NOMO-1 treated with DMSO at 0.1 percent for 48 hours (cell line): ENCODE results near the gene PPM1B.
"Not testable (repeated sequence)": the region's sequence is repeated elsewhere in the genome, so short reads cannot be mapped to it uniquely, and the experiment has no call there.

ENCODE experiments used
- DNase-seq: peaks from one replicate; lab custom pipeline; 2025; ENCODE audit not compliant: unreplicated experiment; lab: John Stamatoyannopoulos, UW

Gene PPM1B

DNA sequence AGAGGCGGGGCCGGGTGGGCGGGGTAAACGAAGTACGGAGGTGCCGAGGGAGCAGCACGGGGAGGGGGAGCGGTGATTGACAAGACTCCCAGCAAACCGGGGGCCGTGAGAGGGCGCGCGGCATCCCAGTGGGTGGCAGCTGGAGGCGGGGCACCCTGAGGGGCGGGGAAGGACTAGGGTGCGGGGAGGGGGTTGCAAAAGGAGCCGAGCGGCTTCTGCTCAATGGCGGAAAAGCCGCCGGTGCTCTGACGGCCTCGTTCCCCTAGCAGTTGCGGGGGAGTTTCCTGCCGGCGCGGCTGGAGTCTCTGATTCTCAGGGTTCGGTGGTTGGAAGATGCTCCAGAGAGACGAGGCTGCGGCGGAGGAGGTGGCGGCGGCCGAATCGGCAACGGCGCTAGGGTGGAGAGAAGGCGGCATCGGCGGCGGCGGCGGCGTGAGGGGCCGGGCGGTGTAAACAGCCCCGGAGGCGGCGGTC lies at the start of gene PPM1B:
PPM1B (plus strand) TSS at position 195 of the 474 bp plus-strand sequence. CDS start 32,325 bp downstream, outside the sequence.
- peak; percentile 100 for DNase-seq

DNA sequence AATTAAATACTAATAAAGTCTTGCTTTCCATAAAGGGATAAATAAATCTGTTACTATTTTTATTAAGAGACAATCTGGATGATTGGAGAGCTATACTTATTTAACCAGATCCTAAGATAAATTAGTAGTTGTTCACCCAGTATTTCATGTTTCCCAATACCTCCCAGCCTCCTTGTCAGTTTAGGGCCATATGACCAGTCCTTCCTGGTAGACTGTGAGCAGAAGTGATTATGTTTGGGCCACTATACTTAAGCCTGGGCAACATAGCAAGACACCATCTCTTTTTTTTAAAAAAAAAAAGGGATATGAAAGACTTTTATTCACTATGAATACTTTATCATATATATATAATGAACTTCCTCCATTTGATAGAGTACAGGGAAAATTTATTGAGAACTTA lies 48.8 kb upstream of the PPM1B start:
- DNase-seq, result peak; percentile 34

DNA sequence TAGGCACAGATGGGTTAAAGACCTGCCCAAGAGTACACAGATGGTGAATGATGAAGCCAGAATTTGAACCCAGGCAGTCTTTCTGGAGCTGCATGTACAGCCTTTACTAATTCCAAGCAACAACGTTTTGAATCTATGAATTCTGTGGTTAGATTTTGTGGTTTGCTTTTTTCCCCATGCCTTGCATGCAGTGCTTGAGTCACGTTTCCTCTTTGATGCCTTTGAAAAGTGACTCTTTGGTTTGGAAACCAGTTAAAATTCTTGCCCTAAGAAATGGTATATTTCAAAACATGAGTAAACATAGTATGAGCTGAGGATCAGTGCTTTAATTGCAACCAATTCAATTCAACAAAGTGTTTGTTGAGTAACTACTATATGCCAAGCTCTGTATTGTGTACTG lies 48.2 kb upstream of the PPM1B start:
- DNase-seq, result peak; percentile 95

DNA sequence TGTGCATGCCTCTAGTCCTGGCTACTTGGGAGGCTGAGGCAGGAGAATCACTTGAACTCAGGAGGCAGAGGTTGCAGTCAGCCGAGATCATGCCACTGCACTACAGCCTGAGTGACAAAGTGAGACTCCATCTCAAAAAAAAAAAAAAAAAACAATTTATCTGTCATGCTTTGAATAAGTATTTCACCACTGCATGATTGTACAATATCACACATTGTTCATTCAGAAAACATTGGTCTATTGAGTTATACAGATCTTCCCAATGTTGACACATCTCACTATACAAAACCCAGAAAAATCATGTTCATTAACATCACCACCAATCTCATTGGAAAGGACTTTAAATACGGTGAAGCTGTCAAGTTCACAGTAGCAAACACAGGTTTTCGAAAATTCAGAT lies 46.8 kb upstream of the PPM1B start:
- no peak for DNase-seq

DNA sequence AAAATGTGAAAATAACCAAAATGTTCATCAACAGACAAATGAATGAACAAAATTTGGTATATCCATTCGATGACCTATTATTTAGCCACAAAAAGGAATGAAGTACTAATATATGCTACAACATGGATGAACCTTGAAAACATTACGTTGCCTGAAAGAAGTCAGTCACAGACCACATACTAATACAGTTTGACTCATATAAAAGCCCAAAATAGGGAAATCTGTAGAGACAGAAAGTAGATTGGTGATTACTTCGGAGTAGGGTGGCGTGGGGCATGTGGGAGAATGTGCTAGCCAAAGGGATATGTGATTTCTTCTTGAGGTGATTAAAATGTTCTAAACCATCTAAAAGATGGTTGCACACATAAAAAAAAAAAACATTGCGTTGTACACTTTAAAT lies 44.2 kb upstream of the PPM1B start:
- DNase-seq, result no peak

DNA sequence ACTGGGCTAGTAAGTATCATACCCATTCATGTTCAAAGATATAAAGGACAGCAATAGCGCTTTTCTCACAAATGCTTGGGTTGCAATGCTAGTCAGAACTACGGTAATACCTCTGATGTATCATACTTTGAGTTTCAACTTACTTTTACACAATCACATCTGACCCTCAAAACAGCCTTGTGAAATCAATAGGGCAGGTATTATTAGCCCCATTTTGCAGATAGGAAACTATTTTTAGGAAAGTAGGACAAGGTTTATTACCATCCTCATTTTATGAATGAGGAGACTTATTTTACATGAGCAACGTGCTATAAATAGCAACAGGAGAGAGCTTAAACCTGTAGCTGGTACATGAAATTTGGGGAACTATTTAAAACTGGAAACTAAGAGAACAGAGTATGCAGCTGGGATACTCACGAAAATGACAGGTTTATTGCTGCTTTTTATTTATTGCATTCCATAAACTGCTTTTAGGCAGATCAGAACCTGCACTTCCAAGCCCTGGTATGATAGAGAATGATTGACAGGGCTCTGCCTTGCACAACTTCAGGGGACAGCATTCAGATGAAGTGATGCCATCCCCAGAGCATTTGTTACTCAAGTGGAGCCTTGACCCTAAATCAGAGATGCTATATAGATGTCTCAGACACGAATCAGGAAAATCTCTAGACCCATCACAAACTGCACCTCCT lies 42.4 kb upstream of the PPM1B start:
- peak; percentile 86 for DNase-seq

DNA sequence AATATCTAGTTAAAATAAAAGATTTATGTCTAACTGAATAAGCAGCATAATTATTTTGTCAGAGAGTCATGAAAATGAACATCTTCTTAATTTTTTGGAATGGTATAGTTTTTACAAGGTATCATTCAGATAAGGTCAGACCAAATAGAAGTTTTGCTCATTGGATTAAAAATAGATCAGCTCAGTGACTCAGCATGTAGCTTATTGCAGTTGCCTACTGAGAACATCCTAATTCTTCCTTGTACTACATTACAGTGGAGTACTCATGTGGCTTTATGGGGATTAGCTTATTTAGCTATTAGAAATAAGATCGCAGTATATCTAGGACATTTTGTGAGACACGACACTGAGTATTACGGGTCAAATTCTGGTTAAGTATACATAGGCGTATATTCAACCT lies 38.2 kb upstream of the PPM1B start:
- DNase-seq, result peak; percentile 68

DNA sequence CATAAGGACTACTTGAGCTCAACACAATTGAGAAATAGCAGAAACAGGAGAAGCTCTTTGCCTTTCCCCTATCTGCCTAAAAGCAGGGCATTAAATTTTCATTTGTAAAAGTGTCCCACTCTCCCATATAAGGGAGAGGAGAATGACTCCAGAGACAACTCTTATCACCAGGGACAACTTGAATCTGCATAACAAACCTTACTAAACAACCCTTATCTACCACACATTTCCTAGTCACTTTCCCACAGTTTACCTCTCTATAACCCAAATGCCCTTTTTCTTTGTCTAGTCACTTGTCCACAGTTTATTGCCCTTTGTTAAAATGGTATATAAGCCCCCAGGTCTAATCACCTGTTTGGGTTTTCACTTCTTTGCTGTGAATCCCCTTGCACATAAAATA lies 37.5 kb upstream of the PPM1B start:
- no peak for DNase-seq

DNA sequence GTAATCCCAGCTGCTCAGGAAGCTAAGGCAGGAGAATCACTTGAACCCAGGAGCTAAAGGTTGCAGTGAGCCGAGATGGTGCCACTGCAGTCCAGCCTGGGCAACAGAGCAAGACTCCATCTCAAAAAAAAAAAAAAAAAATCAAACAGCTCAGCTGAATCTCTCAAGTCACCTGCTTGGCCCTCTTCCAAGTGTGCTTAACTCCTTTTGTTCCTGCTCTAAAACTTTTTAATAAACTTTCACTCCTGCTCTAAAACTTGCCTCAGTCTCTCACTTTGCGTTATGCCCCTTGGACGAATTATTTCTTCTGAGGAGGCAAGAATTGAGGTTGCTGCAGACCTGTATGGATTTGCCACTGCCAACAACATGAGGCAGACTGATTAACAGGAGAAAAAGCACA lies 35.1 kb upstream of the PPM1B start:
- not testable (repeated sequence) for DNase-seq

DNA sequence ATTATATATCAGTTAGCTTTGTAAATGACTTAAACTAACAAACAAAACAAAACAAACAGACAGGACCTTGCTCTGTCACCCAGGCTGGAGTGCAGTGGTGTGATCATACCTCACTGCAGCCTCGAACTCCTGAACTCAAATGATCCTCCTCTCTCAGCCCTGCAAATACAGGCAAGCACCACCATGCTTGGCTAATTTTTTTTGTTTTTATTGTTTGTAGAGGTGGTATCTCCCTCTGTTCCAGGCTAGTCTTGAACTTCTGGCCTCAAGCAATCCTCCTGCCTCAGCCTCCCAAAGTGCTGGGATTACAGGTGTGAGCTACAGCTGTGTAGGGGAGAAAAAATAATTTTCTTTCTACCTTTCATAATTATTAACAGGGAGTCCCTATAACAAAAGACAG lies 33.8 kb upstream of the PPM1B start:
- DNase-seq, result no peak

DNA sequence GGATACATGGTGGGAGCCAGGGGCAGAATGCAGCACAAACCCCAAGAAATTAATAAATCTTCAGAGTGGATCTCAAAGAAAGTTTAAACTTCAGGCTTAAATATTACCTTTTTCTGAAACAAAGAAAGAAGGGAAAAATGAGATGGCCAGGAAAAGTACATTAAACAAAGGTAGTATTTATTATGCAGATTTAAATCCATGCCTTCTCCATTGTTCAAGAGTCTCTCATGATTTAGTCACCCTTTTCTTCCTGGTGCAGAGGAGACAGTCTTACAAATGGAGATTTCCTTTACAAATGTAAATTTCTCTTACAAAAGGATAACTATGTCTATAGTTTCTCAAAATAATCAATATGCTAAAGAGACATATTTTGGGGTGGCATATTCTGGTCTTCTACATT lies 33.4 kb upstream of the PPM1B start:
- no peak for DNase-seq

DNA sequence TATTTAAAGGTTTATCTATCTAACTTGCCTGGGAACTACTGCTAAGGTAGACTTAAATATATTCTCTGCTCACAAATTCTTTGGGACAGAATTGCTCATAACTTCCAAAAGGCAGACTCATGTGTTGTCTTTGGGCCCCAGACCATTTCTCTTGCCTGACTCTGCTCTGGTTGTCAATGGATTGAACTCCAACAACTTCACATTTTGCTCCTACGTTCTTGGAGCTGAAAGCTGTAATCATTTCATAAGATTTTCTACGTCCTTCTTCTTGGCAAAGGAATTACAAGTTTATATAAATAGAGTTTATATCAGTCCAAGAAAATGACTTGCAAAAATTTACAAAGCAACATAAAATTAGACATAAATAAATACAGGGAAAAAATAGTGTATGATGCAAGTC lies 32.9 kb upstream of the PPM1B start:
- DNase-seq, result no peak

DNA sequence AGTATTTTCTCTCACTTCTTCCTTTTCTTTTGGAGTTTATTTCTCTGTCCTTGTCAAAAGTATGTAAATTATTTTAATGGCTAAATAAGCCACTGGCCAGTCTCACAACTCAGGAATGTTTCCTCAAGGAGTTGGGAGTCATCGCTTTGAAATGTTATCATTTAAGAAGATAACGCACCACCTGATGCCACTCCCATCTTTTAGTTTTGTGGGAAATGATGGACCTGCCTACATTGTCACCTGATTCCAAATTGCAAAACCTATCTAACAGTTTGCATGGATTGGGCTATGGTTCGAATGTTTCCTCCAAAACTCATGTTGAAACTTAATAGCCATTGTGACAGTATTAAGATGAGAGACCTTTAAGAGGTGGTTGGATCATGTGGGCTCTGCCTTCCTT lies 32.4 kb upstream of the PPM1B start:
- no peak for DNase-seq

DNA sequence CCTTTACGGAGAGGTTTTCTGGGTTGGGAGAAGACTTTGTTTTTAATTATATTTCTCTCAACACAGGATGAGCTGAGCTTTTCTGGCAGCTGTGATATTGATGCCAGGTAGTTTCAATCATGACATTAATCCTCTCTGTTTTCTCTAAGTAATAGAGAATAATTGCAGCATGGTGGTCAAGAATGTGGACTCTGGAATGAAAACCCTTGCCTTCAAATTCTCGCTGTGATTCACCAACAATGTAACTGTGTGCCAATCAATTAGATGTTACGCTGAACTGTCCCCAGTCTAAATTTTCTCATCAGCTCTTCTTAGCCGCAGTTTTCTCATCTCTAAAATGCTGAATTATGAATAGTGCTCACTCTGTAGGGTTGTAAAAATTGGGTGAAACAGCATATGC lies 31.6 kb upstream of the PPM1B start:
- no peak for DNase-seq

DNA sequence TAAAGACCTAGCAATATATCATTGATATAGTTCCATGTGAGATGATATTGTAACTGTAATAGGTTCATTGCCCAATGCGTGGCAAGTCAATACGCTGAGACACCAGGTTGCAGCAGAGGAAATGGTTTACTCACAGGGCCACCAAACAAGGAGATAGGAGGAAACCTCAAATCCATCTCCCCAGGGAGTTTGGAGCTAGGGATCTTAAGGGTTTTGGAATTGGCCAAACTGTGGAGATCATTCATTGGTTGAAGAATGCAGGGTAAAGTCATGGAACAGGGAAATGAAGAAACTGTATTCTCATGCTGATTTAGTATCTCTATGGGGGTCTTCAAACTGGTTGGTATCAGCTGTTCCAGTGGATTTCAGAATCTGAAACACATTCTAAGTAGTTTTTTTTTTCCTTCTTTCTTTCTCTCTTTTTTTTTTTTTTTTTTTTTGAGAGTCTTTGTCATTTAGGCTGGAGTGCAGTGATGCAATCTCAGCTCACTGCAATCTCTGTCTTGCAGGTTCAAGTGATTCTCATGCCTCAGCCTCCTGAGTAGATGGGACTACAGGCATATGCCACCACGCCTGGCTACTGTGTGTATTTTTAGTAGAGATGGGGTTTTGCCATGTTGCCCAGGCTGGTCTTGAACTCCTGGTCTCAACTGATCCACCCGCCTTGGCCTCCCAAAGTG lies 30.7 kb upstream of the PPM1B start:
- peak; percentile 37 for DNase-seq

DNA sequence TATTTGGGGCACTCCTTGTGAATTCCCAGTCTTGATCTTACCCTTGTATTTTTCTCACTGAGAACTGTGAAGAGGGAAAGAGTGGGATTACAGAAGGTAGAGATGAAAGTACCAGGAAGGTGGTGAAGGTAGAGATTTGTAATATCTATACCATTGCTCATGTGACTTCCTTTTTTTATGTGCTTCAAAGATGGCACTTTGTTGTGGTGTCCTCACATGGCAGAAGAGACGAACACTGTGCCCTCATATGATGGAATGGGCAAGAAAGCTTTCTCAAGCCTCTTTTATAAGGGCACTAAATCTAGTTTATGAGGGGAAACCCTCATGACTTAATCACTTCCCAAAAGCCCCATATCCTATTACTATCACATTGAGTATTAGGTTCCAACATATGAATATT lies 28.9 kb upstream of the PPM1B start:
- DNase-seq, result no peak

DNA sequence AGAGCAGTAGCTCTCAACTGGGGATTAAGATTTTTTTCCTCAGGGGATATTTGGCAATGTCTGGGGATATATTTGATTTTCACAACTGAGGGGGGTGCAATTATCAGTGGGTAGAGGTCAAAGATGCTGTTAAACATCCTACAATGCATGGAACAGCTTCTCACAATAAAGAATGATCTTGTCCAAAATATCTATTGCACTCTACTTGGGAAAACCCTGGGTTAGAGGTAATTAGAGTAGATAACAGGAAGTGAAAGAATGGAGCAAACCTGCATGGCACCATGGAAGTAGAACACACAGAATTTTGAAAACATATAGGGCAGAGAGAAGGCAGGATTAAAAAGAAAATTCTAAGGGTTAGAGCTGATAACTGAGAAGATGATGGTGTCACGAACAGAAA lies 26.4 kb upstream of the PPM1B start:
- peak; percentile 18 for DNase-seq

DNA sequence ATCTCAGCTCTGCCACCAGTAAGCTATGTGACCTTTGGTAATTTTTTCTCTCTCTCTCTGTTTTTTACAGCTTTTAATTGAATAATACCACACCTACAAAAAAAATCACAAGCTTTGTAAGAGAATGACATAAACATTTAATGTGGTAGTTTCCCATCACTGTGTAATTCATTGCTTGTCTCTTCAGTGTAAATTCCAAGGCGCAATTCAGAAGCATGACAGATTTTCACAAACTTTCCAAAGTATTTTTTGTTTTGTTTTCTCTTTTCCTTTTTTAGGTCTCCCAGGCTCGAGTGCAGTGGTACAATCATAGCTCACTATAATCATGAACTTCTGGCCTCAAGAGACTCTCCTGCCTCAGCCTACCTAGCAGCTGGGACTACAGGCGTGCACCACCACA lies 25.0 kb upstream of the PPM1B start:
- DNase-seq, result no peak

DNA sequence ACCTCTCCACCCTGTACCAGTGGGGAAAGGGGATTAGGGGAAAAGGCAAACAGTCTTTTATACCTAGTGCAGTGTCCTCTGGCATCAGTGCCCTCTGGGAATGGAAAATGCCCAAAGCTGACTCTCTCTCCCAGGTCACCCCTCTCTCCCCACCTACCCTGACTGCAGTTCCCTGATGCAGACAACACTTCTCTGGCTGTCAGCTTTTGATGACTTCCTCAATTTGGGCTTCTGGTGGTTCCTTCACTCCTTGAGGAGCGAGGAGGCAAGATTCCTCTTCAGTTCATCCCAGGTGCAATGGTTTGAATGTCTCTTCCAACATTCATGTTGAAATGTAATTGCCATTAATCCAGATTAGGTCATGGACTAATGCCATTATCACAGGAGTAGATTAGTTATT lies 19.7 kb upstream of the PPM1B start:
- peak; percentile 17 for DNase-seq

DNA sequence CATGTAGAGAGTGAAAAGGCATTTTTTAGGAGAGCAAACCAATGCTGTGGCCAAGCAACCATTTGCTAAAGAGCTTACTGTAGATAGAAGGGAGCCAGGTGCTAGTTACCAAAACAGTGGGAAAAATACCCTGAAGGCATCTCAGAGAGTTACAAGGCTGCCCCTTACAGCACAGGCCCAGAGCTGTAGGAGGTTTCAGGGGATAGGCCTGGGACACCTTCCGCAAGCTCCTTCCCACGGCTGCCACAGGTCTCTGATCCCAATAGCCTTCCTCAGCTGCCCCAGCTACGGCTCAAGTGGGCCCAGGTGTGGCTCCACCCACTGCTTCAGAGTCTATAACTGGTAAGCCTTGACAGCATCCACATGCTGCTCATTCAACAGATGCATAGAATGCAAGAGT lies 18.2 kb upstream of the PPM1B start:
- DNase-seq, result no peak

DNA sequence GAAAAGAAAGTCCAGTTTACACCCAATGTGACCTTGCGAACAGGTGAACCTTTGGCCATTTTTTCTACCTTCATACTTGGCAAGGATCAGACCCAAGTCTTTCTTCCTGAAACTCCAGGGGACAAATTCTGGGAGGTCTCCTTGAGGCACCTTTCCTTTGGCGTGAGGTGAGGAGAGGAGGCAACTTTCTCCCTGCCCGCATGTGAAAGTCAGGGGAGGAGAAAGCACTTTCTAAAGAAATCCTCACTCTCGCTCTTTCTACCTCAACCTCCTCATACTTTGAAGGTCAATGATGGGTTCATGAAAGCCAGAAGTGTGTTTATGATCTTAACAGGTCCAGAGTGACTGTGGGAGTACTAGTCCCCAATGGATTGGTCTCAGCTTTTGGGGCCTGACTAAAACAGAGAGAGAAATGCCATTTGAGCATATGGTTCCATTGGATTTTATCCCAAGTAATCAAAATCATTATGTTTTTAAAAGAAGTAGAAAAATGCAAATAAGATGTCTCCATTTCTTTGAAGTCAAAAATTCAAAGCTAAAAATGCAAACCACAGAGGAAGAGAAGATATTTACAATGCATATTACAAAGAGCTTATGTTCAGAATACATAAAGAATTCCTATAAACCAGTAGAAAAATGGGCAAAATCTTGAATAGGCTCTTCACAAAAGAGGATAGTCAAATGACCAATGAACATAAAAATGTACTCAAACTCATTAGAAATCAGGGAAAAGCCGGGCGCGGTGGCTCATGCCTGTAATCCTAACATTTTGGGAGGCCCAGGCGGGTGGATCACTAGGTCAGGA lies 15.6 kb upstream of the PPM1B start:
- DNase-seq, result no peak
